Endothelial cell of umbilical vein (primary cell): Measurements from ENCODE around the gene DGKB.
"Not testable (repeated sequence)": the region's sequence is repeated elsewhere in the genome, so short reads cannot be mapped to it uniquely, and the experiment has no call there.

Source experiments
- EZH2 ChIP-seq: IDR thresholded peaks from 2 replicates; pipeline ENCODE4 v1.6.1; 2012; ENCODE audit warnings: borderline replicate concordance, low read depth, mild to moderate bottlenecking, moderate library complexity, low read length, inconsistent platforms; ENCODE audit not compliant: severe bottlenecking
- GATA2 ChIP-seq: IDR thresholded peaks from 2 replicates; pipeline ENCODE4 v1.7.0; 2011; ENCODE audit warnings: low read depth, mild to moderate bottlenecking, moderate library complexity, mixed read lengths, low read length; ENCODE audit not compliant: insufficient read length, insufficient read depth
- MYC ChIP-seq: IDR thresholded peaks from one replicate; pipeline ENCODE4 v1.6.1; 2011; ENCODE audit warnings: mild to moderate bottlenecking, low read depth, low read length
- POLR2A ChIP-seq: IDR thresholded peaks from 2 replicates; pipeline ENCODE4 v1.6.1; 2012; ENCODE audit warnings: low read depth, mild to moderate bottlenecking, control low read depth, low read length
- POLR2AphosphoS5 ChIP-seq: IDR thresholded peaks from 2 replicates; pipeline ENCODE4 v1.6.1; 2012; ENCODE audit warnings: low read depth, mild to moderate bottlenecking, control low read depth, low read length, moderate library complexity; ENCODE audit not compliant: insufficient read depth
- TF ChIP-seq, protein P1 (sequence below), 2 donors: IDR thresholded peaks; 1 replicate in 1 of 2; 2 replicates in 1 of 2; pipeline ENCODE4 v1.5.1; 2011; ENCODE audit warnings: low read length in 2 of 2, mild to moderate bottlenecking in 2 of 2, moderate library complexity in 2 of 2, control low read depth in 1 of 2, inconsistent platforms in 1 of 2, low read depth in 1 of 2; ENCODE audit not compliant: insufficient read depth in 1 of 2; ENCODE audit errors: extremely low read depth in 1 of 2
- TF ChIP-seq, protein P2 (sequence below): IDR thresholded peaks from 2 replicates; pipeline ENCODE4 v1.6.1; 2011; ENCODE audit not compliant: insufficient read depth, insufficient read length

DNA sequence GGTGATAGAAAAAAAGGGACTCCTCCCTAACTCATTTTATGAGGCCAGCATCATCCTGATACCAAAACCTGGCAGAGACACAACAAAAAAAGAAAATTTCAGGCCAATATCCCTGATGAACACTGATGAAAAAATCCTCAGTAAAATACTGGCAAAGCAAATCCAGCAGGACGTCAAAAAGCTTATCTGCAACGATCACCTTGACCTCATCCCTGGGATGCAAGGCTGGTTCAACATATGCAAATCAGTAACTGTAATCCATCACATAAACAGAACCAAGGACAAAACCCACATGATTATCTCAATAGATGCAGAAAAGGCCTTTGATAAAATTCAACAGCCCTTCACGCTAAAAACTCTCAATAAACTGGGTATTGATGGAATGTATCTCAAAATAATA lies 440.8 kb downstream of the DGKB start:
- not testable (repeated sequence) for TF ChIP-seq POLR2AphosphoS5, POLR2A, EZH2, MYC, GATA2
- TF ChIP-seq, protein P1, sequence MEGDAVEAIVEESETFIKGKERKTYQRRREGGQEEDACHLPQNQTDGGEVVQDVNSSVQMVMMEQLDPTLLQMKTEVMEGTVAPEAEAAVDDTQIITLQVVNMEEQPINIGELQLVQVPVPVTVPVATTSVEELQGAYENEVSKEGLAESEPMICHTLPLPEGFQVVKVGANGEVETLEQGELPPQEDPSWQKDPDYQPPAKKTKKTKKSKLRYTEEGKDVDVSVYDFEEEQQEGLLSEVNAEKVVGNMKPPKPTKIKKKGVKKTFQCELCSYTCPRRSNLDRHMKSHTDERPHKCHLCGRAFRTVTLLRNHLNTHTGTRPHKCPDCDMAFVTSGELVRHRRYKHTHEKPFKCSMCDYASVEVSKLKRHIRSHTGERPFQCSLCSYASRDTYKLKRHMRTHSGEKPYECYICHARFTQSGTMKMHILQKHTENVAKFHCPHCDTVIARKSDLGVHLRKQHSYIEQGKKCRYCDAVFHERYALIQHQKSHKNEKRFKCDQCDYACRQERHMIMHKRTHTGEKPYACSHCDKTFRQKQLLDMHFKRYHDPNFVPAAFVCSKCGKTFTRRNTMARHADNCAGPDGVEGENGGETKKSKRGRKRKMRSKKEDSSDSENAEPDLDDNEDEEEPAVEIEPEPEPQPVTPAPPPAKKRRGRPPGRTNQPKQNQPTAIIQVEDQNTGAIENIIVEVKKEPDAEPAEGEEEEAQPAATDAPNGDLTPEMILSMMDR (IDR thresholded peaks at IDR 0.05; ENCODE audit: extremely low read depth in 1 of 2, insufficient read depth in 1 of 2, low read depth in 1 of 2, low read length in 2 of 2) = not testable (repeated sequence)
- TF ChIP-seq, protein P2, sequence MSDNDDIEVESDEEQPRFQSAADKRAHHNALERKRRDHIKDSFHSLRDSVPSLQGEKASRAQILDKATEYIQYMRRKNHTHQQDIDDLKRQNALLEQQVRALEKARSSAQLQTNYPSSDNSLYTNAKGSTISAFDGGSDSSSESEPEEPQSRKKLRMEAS = not testable (repeated sequence)
